H1 (cell line): Measurements from ENCODE around the gene LCE2D. TPM values are rescaled to one million over a fixed set of nuclear protein-coding genes. Genes with fewer than 3 reads are reported as not detected.

ENCODE experiments used
- CTCF ChIA-PET: fragments of 300-600 bp; sonication (Branson Sonifier 250); formaldehyde crosslinking; loops from one replicate; lab custom pipeline; 2021; ENCODE audit not compliant: partially characterized antibody; lab: Charles Lee
- POLR2A ChIA-PET: fragments of 300-600 bp; sonication (Branson Sonifier 250); formaldehyde crosslinking; loops from one replicate; lab custom pipeline; 2021; ENCODE audit warnings: inconsistent platforms; ENCODE audit not compliant: partially characterized antibody; lab: Charles Lee
- DNase-seq, 2 experiments: peaks; one replicate each; pipeline versions ENCODE4 v3.0.0 to v3.0.0-alpha.2; 2010 to 2022; ENCODE audit warnings: low spot score in 2 of 2, low read depth in 1 of 2, mixed read lengths in 1 of 2
- FAIRE-seq: peaks from 2 replicates; lab custom pipeline; 2011; peaks lifted over from hg19 to GRCh38; lab: Jason Lieb, UNC
- H2AFZ ChIP-seq: 2 replicates; pipeline ENCODE4 v1.8.1; 2012; ENCODE audit warnings: low read length, inconsistent platforms
- H2AK5ac ChIP-seq: 2 replicates; pipeline ENCODE4 v1.6.1; 2013; ENCODE audit warnings: low read depth, low read length
- H2BK120ac ChIP-seq: replicated peaks from 2 replicates; pipeline ENCODE3; 2013; ENCODE audit warnings: low read depth, low read length, inconsistent platforms
- H2BK12ac ChIP-seq: 2 replicates; pipeline ENCODE4 v1.6.1; 2013; ENCODE audit warnings: low read depth, low read length
- H2BK15ac ChIP-seq: 2 replicates; pipeline ENCODE4 v1.6.1; 2013; ENCODE audit warnings: low read length
- H2BK20ac ChIP-seq: 2 replicates; pipeline ENCODE4 v1.6.1; 2013; ENCODE audit warnings: low read length
- H2BK5ac ChIP-seq: 2 replicates; pipeline ENCODE4 v1.6.1; 2013; ENCODE audit warnings: low read depth, low read length
- H3K14ac ChIP-seq: 2 replicates; pipeline ENCODE4 v1.6.1; 2013; ENCODE audit warnings: inconsistent platforms; ENCODE audit not compliant: insufficient read length
- H3K18ac ChIP-seq: 2 replicates; pipeline ENCODE4 v1.6.1; 2013; ENCODE audit warnings: low read length; ENCODE audit errors: extremely low read depth
- H3K23ac ChIP-seq: 2 replicates; pipeline ENCODE4 v1.6.1; 2013; ENCODE audit warnings: inconsistent platforms; ENCODE audit not compliant: insufficient read length
- H3K23me2 ChIP-seq: 2 replicates; pipeline ENCODE4 v1.6.1; 2013; ENCODE audit warnings: low read depth, low read length
- H3K27ac ChIP-seq: 2 replicates; pipeline ENCODE4 v1.6.1; 2011; ENCODE audit warnings: low read depth, low read length, inconsistent platforms
- H3K27me3 ChIP-seq, 4 experiments: replicated peaks in 1 of 4; 1 replicate in 1 of 4; 2 replicates in 3 of 4; pipeline versions ENCODE4 v1.6.1 to v1.8.1; 2011 to 2013; ENCODE audit warnings: low read length in 3 of 4, mild to moderate bottlenecking in 3 of 4, inconsistent platforms in 2 of 4, mixed read lengths in 2 of 4, moderate library complexity in 1 of 4; ENCODE audit not compliant: control insufficient read depth in 3 of 4, insufficient read depth in 3 of 4; ENCODE audit errors: extremely low read depth in 1 of 4
- H3K36me3 ChIP-seq, 4 experiments: 2 replicates each; pipeline versions ENCODE4 v1.6.1 to v1.8.1; 2011 to 2013; ENCODE audit warnings: mild to moderate bottlenecking in 4 of 4, low read length in 3 of 4, moderate library complexity in 2 of 4, control low read depth in 1 of 4, inconsistent platforms in 1 of 4; ENCODE audit not compliant: insufficient read depth in 4 of 4, control insufficient read depth in 2 of 4
- H3K4ac ChIP-seq: replicated peaks from 2 replicates; pipeline ENCODE3; 2013; ENCODE audit warnings: low read length, low read depth, mixed read lengths, inconsistent platforms; ENCODE audit not compliant: insufficient read length
- H3K4me1 ChIP-seq, 4 experiments: replicated peaks in 1 of 4; 1 replicate in 1 of 4; 2 replicates in 3 of 4; pipeline versions ENCODE4 v1.6.1 to v1.8.1; 2011 to 2013; ENCODE audit warnings: low read length in 3 of 4, inconsistent platforms in 2 of 4, mixed read lengths in 1 of 4; ENCODE audit not compliant: insufficient read depth in 4 of 4, control insufficient read depth in 3 of 4
- H3K4me2 ChIP-seq, 2 experiments: 2 replicates each; pipeline versions ENCODE4 v1.6.1 to v1.8.1; 2011 to 2013; ENCODE audit warnings: low read depth in 2 of 2, low read length in 2 of 2, control low read depth in 1 of 2, inconsistent platforms in 1 of 2, mild to moderate bottlenecking in 1 of 2; ENCODE audit not compliant: insufficient read depth in 1 of 2
- H3K4me3 ChIP-seq, 4 experiments: fragments of 200-600, 300-600 bp in 1 of 4; sonication (generic), shearing (Covaris generic), sonication (Bioruptor Twin) in 1 of 4; 2 replicates each; pipeline versions ENCODE4 v1.5.1 to v1.8.1; 2011 to 2016; ENCODE audit warnings: low read length in 4 of 4, low read depth in 3 of 4, control low read depth in 2 of 4, inconsistent platforms in 2 of 4, mild to moderate bottlenecking in 2 of 4, mixed read lengths in 1 of 4, moderate library complexity in 1 of 4; ENCODE audit not compliant: insufficient read depth in 2 of 4; ENCODE audit errors: extremely low read depth in 1 of 4
- H3K56ac ChIP-seq: replicated peaks from 2 replicates; pipeline ENCODE3; 2013; ENCODE audit warnings: low read depth, mild to moderate bottlenecking, mixed read lengths, low read length, inconsistent platforms; ENCODE audit not compliant: insufficient read length
- H3K79me1 ChIP-seq: 2 replicates; pipeline ENCODE4 v1.6.1; 2013; ENCODE audit warnings: low read depth, low read length, control low read depth
- H3K79me2 ChIP-seq, 2 experiments: 2 replicates each; pipeline versions ENCODE4 v1.6.1 to v1.8.1; 2012 to 2013; ENCODE audit warnings: low read length in 2 of 2, mild to moderate bottlenecking in 2 of 2, inconsistent platforms in 1 of 2; ENCODE audit not compliant: insufficient read depth in 2 of 2, control insufficient read depth in 1 of 2
- H3K9ac ChIP-seq, 4 experiments: replicated peaks in 1 of 4; 1 replicate in 1 of 4; 2 replicates in 3 of 4; pipeline versions ENCODE4 v1.6.1 to v1.8.1; 2011 to 2013; ENCODE audit warnings: low read depth in 3 of 4, low read length in 3 of 4, control low read depth in 2 of 4, mild to moderate bottlenecking in 2 of 4, moderate library complexity in 2 of 4, inconsistent platforms in 1 of 4; ENCODE audit errors: extremely low read depth in 1 of 4
- H3K9me3 ChIP-seq, 2 experiments: 2 replicates each; pipeline versions ENCODE4 v1.6.1 to v1.8.1; 2012 to 2013; ENCODE audit warnings: mild to moderate bottlenecking in 2 of 2, moderate library complexity in 2 of 2, control low read depth in 1 of 2, inconsistent platforms in 1 of 2, low read depth in 1 of 2, low read length in 1 of 2, mixed read lengths in 1 of 2; ENCODE audit not compliant: insufficient read depth in 2 of 2
- H4K20me1 ChIP-seq, 2 experiments: replicated peaks in 1 of 2; 2 replicates each; pipeline versions ENCODE3 to v1.8.1; 2011 to 2013; ENCODE audit warnings: inconsistent platforms in 2 of 2, low read length in 2 of 2, mild to moderate bottlenecking in 1 of 2; ENCODE audit not compliant: insufficient read depth in 2 of 2, control insufficient read depth in 1 of 2
- H4K5ac ChIP-seq: 2 replicates; pipeline ENCODE4 v1.6.1; 2013; ENCODE audit warnings: low read length, low read depth, mixed read lengths, inconsistent platforms; ENCODE audit not compliant: insufficient read length
- H4K8ac ChIP-seq: 2 replicates; pipeline ENCODE4 v1.8.0; 2013; ENCODE audit warnings: mild to moderate bottlenecking, moderate library complexity, low read length, inconsistent platforms; ENCODE audit not compliant: insufficient read depth; ENCODE audit errors: extremely low read depth
- H4K91ac ChIP-seq: replicated peaks from 2 replicates; pipeline ENCODE3; 2013; ENCODE audit warnings: low read length, mixed read lengths, inconsistent platforms; ENCODE audit not compliant: insufficient read length
- CHD1 ChIP-seq: IDR thresholded peaks from 2 replicates; pipeline ENCODE4 v1.6.1; 2012; ENCODE audit warnings: low read depth, low read length, improper control_type of control experiment
- CTBP2 ChIP-seq: IDR thresholded peaks from 2 replicates; pipeline ENCODE4 v1.7.0; 2011; ENCODE audit warnings: borderline replicate concordance, mild to moderate bottlenecking, moderate library complexity, mixed read lengths, low read length; ENCODE audit not compliant: insufficient read depth, insufficient read length
- E2F6 ChIP-seq: IDR thresholded peaks from 2 replicates; pipeline ENCODE4 v1.6.1; 2012; ENCODE audit warnings: inconsistent platforms
- KDM4A ChIP-seq: IDR thresholded peaks from one replicate; pipeline ENCODE4 v1.7.1; 2012; ENCODE audit warnings: low read depth, mild to moderate bottlenecking, moderate library complexity, low read length, inconsistent platforms; ENCODE audit not compliant: severe bottlenecking
- MAFK ChIP-seq: IDR thresholded peaks from 2 replicates; pipeline ENCODE4 v1.6.1; 2012; ENCODE audit warnings: low read depth, mild to moderate bottlenecking, improper control_type of control experiment, low read length
- RAD21 ChIP-seq, 2 experiments: IDR thresholded peaks in 1 of 2; conservative IDR thresholded peaks in 1 of 2; 2 replicates each; pipeline ENCODE4 v1.6.1; 2011; ENCODE audit warnings: low read depth in 2 of 2, low read length in 2 of 2, improper control_type of control experiment in 1 of 2, inconsistent platforms in 1 of 2, mild to moderate bottlenecking in 1 of 2, moderate library complexity in 1 of 2
- RBBP5 ChIP-seq: IDR thresholded peaks from 2 replicates; pipeline ENCODE4 v1.7.1; 2012; ENCODE audit warnings: low read depth, mild to moderate bottlenecking, inconsistent platforms, low read length, moderate library complexity, borderline replicate concordance
- RNF2 ChIP-seq: fragments of 200-900, 300-1000 bp; sonication (generic); IDR thresholded peaks from 2 replicates; pipeline ENCODE4 v1.7.1; 2016; ENCODE audit warnings: borderline replicate concordance, low read depth, mild to moderate bottlenecking, antibody characterized with exemption, low read length; ENCODE audit not compliant: poor library complexity, severe bottlenecking; ENCODE audit errors: missing control alignments
- RXRA ChIP-seq: IDR thresholded peaks from 2 replicates; pipeline ENCODE4 v1.6.1; 2011; ENCODE audit warnings: low read depth, mild to moderate bottlenecking, low read length, moderate library complexity; ENCODE audit not compliant: insufficient read depth
- TAF1 ChIP-seq: IDR thresholded peaks from 2 replicates; pipeline ENCODE4 v1.6.1; 2011; ENCODE audit warnings: mild to moderate bottlenecking, low read depth, low read length
- TCF12 ChIP-seq: IDR thresholded peaks from 2 replicates; pipeline ENCODE4 v1.6.1; 2011; ENCODE audit warnings: low read depth, mild to moderate bottlenecking, low read length
- ZNF274 ChIP-seq: IDR thresholded peaks from 2 replicates; pipeline ENCODE4 v1.7.0; 2012; ENCODE audit warnings: low read length, borderline replicate concordance; ENCODE audit errors: extremely low read depth
- WGBS, 2 experiments: shearing (Covaris generic) in 1 of 2; methylation state at CpG; one replicate each; pipeline versions ENCODE4 v1.1.6 to v1.1.7; 2013 to 2015; ENCODE audit warnings: low lambda C conversion rate in 2 of 2, mixed read lengths in 2 of 2, inconsistent platforms in 1 of 2, low coverage in 1 of 2, missing lambda C conversion rate in 1 of 2; ENCODE audit not compliant: insufficient replicate concordance in 2 of 2, insufficient coverage in 1 of 2, insufficient read length in 1 of 2; ENCODE audit errors: extremely low coverage in 1 of 2, missing lambda C conversion rate in 1 of 2; 5-methylcytosine and 5-hydroxymethylcytosine counted together
- polyA plus RNA-seq, 7 experiments: library from polyadenylated mRNA; depleted of rRNA in 3 of 7; stranded (reverse) in 5 of 7; unstranded in 2 of 7; fragments of >200 nt in 5 of 7; fragments of 200-250 nt in 2 of 7; gene quantifications; 1 replicate in 5 of 7; 2 replicates in 1 of 7; 4 replicates in 1 of 7; pipeline versions ENCODE4 v1.2.1 to v1.2.3, GENCODE V29; 2011 to 2013; ENCODE audit warnings: missing spikeins in 2 of 7, mixed read lengths in 2 of 7
- total RNA-seq: library from RNA; stranded (reverse); fragmentation: NEBNext Ultra II Directional; extraction: Animal tissue kit (Norgen Biotek cat#: 25700); gene quantifications from 2 replicates; pipeline ENCODE4 v1.2.1, GENCODE V29; 2021

LCE2D gene
- total and polyA plus RNA-seq, 2 of the 8 experiments (the other 6 are each of a cell fraction or from before 2014, with no cell fraction given) = not detected

- WGBS, 2 experiments = 74% methylated on average over 2 of the region's 2 CpGs; no CpG with 5 or more reads in 1 of the 2 experiments
- FAIRE-seq = no peak
- TF ChIP-seq CTBP2 (no peak), ZNF274 (no peak), RNF2 (no peak), KDM4A (no peak), RAD21 (IDR thresholded peaks at IDR 0.05 in 1 of 2, conservative IDR thresholded peaks at IDR 0.05 in 1 of 2; ENCODE audit: low read depth in 2 of 2, low read length in 2 of 2) (no peak), RBBP5 (no peak), MAFK (no peak), E2F6 (no peak), TAF1 (no peak), TCF12 (no peak), RXRA (no peak), CHD1 (no peak)
These were observed 6.7 kb upstream of the LCE2D start for GRCh38 chr1:152656459-152656858.

More at GRCh38 chr1:152656459-152656858, 6.7 kb upstream of the LCE2D start:
- Histone ChIP-seq H2AK5ac (no peak overlapping the region), H3K23ac (no peak overlapping the region), H3K18ac (no peak overlapping the region), H2AFZ (no peak overlapping the region), H3K4me2 (no peak overlapping the region), H3K27ac (no peak overlapping the region), H3K27me3 (no peaks in the 10 kb centered on the region), H4K5ac (no peak overlapping the region), H3K23me2 (no peaks in the 10 kb centered on the region), H4K8ac (no peak overlapping the region), H3K14ac (no peak overlapping the region), H3K4me3 (no peak overlapping the region), H4K20me1 (no peaks in the 10 kb centered on the region), H3K4me1 (no peaks in the 10 kb centered on the region), H2BK12ac (no peak overlapping the region), H3K36me3 (no peaks in the 10 kb centered on the region), H2BK20ac (no peak overlapping the region), H4K91ac (no peak overlapping the region), H3K9ac (no peak overlapping the region), H2BK120ac (no peak overlapping the region), H2BK5ac (no peak overlapping the region), H3K9me3 (peaks cover 62 to 64% of the 10 kb centered on the region in 2 experiments), H3K56ac (no peak overlapping the region), H3K79me1 (no peaks in the 10 kb centered on the region), H3K4ac (no peak overlapping the region), H2BK15ac (no peak overlapping the region), H3K79me2 (no peaks in the 10 kb centered on the region)
- ChIA-PET CTCF (interaction anchor here (1.0 kb wide), 1 partner anchor 16 kb away, joined by 3 read pairs; no protein-coding TSS in a partner anchor), POLR2A (no interaction called here)
- no peak for DNase-seq
